ENCODE measurements around the gene CENPU. TPM values are rescaled to one million over a fixed set of nuclear protein-coding genes. Genes with fewer than 3 reads are reported as not detected.

The CENPU gene
- polyA plus RNA-seq, 1 experiment = 3.0 TPM

DNA sequence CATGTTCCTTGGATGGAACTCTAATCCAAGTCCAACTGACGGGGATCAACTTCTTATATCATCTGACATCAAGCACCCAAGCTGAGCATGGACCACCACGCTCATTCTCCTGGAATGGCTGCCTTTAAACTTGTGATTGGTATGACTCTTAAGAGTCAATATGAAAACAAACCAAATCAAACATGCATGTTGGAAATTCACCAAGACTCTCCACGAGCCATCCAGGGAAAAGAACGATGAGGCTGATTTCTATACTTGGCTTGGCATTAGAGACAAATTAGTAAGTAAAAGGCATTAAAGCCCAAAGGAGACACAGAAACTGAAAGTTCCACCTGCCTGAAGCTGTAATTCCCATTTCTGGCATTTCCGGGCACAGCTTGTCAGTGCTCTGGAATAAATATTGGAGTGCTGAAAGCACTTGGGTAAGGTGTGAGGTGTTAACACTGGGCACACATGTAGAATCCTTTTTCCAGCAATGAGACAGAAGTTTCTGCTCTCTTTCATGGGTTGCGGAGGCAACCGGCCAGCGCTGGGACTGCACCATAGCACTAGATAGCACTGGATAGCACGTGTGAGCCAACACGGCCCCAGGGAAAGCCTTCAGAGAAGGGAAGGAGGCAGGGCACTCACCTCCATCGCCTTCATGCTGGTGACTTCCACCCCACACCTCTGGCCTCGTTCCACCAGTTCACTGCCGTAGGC is 42.1 kb upstream of the CENPU start:
- no peak overlapping the region for H3K4me3 ChIP-seq (ENCODE audit: low read depth, low read length)
- DNase-seq (ENCODE audit: low read depth) = no peak
- no peaks in the 10 kb centered on the region for H3K27me3 ChIP-seq (ENCODE audit: control insufficient read depth, insufficient read depth, low read length)
- CTCF ChIA-PET = no interaction called here
- TF ChIP-seq, protein P1, sequence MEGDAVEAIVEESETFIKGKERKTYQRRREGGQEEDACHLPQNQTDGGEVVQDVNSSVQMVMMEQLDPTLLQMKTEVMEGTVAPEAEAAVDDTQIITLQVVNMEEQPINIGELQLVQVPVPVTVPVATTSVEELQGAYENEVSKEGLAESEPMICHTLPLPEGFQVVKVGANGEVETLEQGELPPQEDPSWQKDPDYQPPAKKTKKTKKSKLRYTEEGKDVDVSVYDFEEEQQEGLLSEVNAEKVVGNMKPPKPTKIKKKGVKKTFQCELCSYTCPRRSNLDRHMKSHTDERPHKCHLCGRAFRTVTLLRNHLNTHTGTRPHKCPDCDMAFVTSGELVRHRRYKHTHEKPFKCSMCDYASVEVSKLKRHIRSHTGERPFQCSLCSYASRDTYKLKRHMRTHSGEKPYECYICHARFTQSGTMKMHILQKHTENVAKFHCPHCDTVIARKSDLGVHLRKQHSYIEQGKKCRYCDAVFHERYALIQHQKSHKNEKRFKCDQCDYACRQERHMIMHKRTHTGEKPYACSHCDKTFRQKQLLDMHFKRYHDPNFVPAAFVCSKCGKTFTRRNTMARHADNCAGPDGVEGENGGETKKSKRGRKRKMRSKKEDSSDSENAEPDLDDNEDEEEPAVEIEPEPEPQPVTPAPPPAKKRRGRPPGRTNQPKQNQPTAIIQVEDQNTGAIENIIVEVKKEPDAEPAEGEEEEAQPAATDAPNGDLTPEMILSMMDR (IDR thresholded peaks at IDR 0.05; ENCODE audit: insufficient read depth, low read depth, low read length) = no peak
- no peaks in the 10 kb centered on the region for H3K36me3 ChIP-seq (ENCODE audit: control insufficient read depth, insufficient read depth, low read length)
- POLR2A ChIA-PET = no interaction called here

DNA sequence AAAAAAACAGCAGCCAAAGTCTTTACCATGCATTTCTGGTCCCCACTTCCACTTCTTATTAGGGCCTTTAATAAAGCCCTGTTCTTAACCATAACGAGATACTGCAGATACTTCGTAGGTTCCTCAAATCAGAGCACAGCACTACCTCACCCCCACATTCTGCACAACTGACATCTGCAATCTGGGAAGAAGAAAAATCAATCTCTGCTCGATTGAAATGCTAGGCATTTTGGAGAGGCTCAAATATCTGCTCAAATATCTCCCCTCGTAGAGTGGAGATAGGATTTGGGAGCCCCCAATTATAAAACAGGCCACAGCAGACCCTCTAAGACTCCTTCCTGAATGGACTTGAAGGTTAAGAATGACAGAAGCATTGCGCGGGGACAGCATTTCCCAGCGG is 40.3 kb upstream of the CENPU start:
- ChIA-PET CTCF (interaction anchor here (0.9 kb wide), 1 partner anchor 27 kb away, joined by 3 read pairs; no protein-coding TSS in a partner anchor), POLR2A (no interaction called here)
- no peak for DNase-seq (ENCODE audit: low read depth)
- TF ChIP-seq, protein P1 (IDR thresholded peaks at IDR 0.05; ENCODE audit: insufficient read depth, low read depth, low read length) = no peak
- Histone ChIP-seq H3K36me3 (ENCODE audit: control insufficient read depth, insufficient read depth, low read length) (no peaks in the 10 kb centered on the region; the same call in 1 of the 2 replicates), H3K27me3 (ENCODE audit: control insufficient read depth, insufficient read depth, low read length) (no peaks in the 10 kb centered on the region), H3K4me3 (ENCODE audit: low read depth, low read length) (no peak overlapping the region)

DNA sequence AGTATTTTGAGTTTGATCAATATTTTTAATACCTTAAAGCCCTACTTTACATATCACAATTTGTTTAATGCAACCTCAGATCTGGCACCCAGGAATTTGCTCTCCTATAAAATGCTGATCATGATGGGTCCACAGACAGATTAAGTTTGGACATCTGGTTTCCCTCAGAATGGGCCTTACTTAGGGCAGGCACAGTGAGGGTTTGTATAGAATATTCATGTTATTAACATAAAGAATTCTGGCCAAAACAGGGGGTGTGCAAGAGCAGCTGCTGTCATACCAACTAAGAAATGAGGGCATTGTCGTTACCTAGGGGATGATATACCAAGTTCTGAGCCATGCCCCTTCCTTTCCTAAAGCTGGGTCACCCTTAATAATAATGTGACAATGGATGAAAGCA is 37.5 kb upstream of the CENPU start:
- no peak overlapping the region for H3K4me3 ChIP-seq (ENCODE audit: low read depth, low read length)
- TF ChIP-seq, protein P1 (IDR thresholded peaks at IDR 0.05; ENCODE audit: insufficient read depth, low read depth, low read length) = no peak
- POLR2A ChIA-PET = no interaction called here
- H3K36me3 ChIP-seq (ENCODE audit: control insufficient read depth, insufficient read depth, low read length) = no peaks in the 10 kb centered on the region; the same call in 1 of the 2 replicates
- CTCF ChIA-PET = no interaction called here
- no peak for DNase-seq (ENCODE audit: low read depth)
- H3K27me3 ChIP-seq (ENCODE audit: control insufficient read depth, insufficient read depth, low read length) = no peaks in the 10 kb centered on the region

DNA sequence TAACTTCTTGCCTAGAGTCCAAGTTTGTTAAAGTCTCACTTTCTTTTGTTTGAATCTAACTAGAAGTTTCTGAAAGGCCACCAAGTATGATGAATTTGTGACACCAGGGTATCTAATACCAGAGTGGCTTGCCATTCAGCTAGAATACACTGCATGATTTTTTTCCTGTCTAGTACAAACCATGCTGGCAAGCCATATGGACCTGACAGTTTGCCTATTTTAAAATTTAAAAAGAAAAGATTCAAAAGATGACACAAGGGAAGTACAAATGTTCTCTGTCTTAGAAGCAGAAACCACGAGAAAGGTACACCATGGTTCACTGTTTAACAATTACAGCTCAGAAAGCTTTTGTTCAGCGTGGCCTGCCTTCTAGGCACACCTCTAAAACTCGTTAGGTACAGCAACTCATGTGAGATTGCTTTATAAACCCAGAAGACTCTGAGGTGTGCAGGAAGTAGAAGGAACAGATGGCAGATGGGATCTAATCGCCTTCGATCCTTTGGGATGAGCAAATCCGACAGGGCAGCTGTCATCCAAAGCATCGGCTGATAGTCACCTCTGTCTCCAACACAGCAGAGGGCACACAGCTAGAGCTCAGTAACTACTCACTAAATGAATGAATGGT is 35.4 kb upstream of the CENPU start:
- TF ChIP-seq, protein P1 (IDR thresholded peaks at IDR 0.05; ENCODE audit: insufficient read depth, low read depth, low read length) = no peak
- no peak for DNase-seq (ENCODE audit: low read depth)
- CTCF ChIA-PET = no interaction called here
- no peaks in the 10 kb centered on the region for H3K27me3 ChIP-seq (ENCODE audit: control insufficient read depth, insufficient read depth, low read length)
- no peak overlapping the region for H3K4me3 ChIP-seq (ENCODE audit: low read depth, low read length)
- peaks cover 2% of the 10 kb centered on the region; the same call in 1 of the 2 replicates for H3K36me3 ChIP-seq (ENCODE audit: control insufficient read depth, insufficient read depth, low read length)
- POLR2A ChIA-PET = no interaction called here

DNA sequence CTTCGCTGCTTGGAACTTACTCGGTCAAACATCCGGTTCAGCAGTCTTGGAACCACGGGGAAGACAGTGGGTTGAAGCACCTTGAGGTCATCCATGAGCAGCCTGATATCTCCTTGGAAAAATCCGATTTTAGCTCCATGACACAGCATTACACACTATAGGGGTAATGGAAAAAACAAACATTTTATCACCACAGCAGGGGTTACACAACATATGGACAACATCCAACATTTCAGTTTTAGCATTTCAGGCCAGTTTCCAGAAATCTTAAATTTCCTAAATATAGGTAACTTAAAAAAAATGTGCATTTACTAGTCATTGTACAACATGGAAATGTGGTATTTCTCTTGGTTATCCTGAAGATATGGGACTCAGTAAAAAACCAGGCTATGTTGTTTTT is 34.4 kb upstream of the CENPU start:
- ChIA-PET POLR2A (no interaction called here), CTCF (no interaction called here)
- no peaks in the 10 kb centered on the region for H3K27me3 ChIP-seq (ENCODE audit: control insufficient read depth, insufficient read depth, low read length)
- TF ChIP-seq, protein P1 (IDR thresholded peaks at IDR 0.05; ENCODE audit: insufficient read depth, low read depth, low read length) = no peak
- DNase-seq (ENCODE audit: low read depth) = no peak
- peaks cover 2% of the 10 kb centered on the region; the same call in 1 of the 2 replicates for H3K36me3 ChIP-seq (ENCODE audit: control insufficient read depth, insufficient read depth, low read length)
- no peak overlapping the region for H3K4me3 ChIP-seq (ENCODE audit: low read depth, low read length)

Measured in BJ (cell line).